Naive thymus-derived CD4-positive, alpha-beta T cell (primary cell): ENCODE data around the gene SMG5. TPM values are rescaled to one million over a fixed set of nuclear protein-coding genes. Genes with fewer than 3 reads are reported as not detected.

Source experiments
- ATAC-seq: fragments of 150-1000 bp; cut with Tn5 transposase; 2 replicates; pipeline ENCODE4 v1.10.0; 2021; ENCODE audit warnings: mild to moderate bottlenecking, moderate library complexity
- CTCF ChIA-PET: fragments of 350-600 bp; sonication (Branson Sonifier 250); formaldehyde crosslinking; loops from one replicate; lab custom pipeline; 2021; ENCODE audit warnings: antibody characterized with exemption; lab: Charles Lee
- POLR2A ChIA-PET: fragments of 350-600 bp; sonication (Branson Sonifier 250); formaldehyde crosslinking; loops from one replicate; lab custom pipeline; 2021; ENCODE audit warnings: antibody characterized with exemption, inconsistent platforms; lab: Charles Lee
- DNase-seq, 9 donors: peaks; one replicate each; pipeline versions ENCODE4 v3.0.0 to v3.0.0-alpha.2; 2020 to 2022; ENCODE audit warnings: mixed read lengths in 1 of 9
- H3K27ac ChIP-seq: one replicate; pipeline ENCODE4 v1.7.0; 2013; ENCODE audit warnings: mild to moderate bottlenecking, low read depth, low read length, moderate library complexity
- H3K27me3 ChIP-seq, 2 donors: one replicate each; pipeline ENCODE4 v1.7.0; 2013; ENCODE audit warnings: low read length in 2 of 2, mild to moderate bottlenecking in 2 of 2, moderate library complexity in 2 of 2; ENCODE audit not compliant: control insufficient read depth in 2 of 2, insufficient read depth in 2 of 2
- H3K36me3 ChIP-seq, 3 experiments: 1 replicate in 2 of 3; 2 replicates in 1 of 3; pipeline ENCODE4 v1.7.0; 2013; ENCODE audit warnings: low read length in 3 of 3, mild to moderate bottlenecking in 3 of 3, moderate library complexity in 1 of 3; ENCODE audit not compliant: insufficient read depth in 3 of 3, control insufficient read depth in 2 of 3
- H3K4me1 ChIP-seq, 2 donors: one replicate each; pipeline ENCODE4 v1.7.0; 2013; ENCODE audit warnings: low read length in 2 of 2, mild to moderate bottlenecking in 2 of 2, moderate library complexity in 1 of 2; ENCODE audit not compliant: control insufficient read depth in 2 of 2, insufficient read depth in 2 of 2
- H3K4me3 ChIP-seq: 2 replicates; pipeline ENCODE4 v1.7.0; 2013; ENCODE audit warnings: mild to moderate bottlenecking, low read length
- H3K9me3 ChIP-seq, 3 experiments: 1 replicate in 2 of 3; 2 replicates in 1 of 3; pipeline ENCODE4 v1.7.0; 2013; ENCODE audit warnings: low read length in 3 of 3; ENCODE audit not compliant: control insufficient read depth in 2 of 3
- H3K27ac Mint-ChIP-seq, 9 donors: one replicate each; pipeline ENCODE4 v1.8.0; 2020 to 2022; ENCODE audit warnings: mixed read lengths in 9 of 9, mild to moderate bottlenecking in 8 of 9, moderate library complexity in 5 of 9, inconsistent platforms in 2 of 9
- H3K27me3 Mint-ChIP-seq, 5 donors: one replicate each; pipeline ENCODE4 v1.8.0; 2021 to 2022; ENCODE audit warnings: mixed read lengths in 5 of 5, mild to moderate bottlenecking in 1 of 5
- H3K36me3 Mint-ChIP-seq, 5 donors: one replicate each; pipeline ENCODE4 v1.8.0; 2020 to 2022; ENCODE audit warnings: mixed read lengths in 5 of 5, mild to moderate bottlenecking in 3 of 5, inconsistent platforms in 1 of 5
- H3K4me1 Mint-ChIP-seq, 7 donors: one replicate each; pipeline ENCODE4 v1.8.0; 2020 to 2022; ENCODE audit warnings: mixed read lengths in 7 of 7, mild to moderate bottlenecking in 3 of 7, inconsistent platforms in 1 of 7
- H3K4me3 Mint-ChIP-seq, 10 donors: one replicate each; pipeline ENCODE4 v1.8.0; 2020 to 2022; ENCODE audit warnings: mild to moderate bottlenecking in 10 of 10, mixed read lengths in 10 of 10, moderate library complexity in 6 of 10, inconsistent platforms in 2 of 10
- H3K9me3 Mint-ChIP-seq, 11 donors: one replicate each; pipeline ENCODE4 v1.8.0; 2020 to 2022; ENCODE audit warnings: mixed read lengths in 11 of 11, mild to moderate bottlenecking in 4 of 11, inconsistent platforms in 1 of 11, moderate library complexity in 1 of 11
- intact Hi-C, 2 donors: fragments of 100-400 bp; cut with micrococcal nuclease; formaldehyde crosslinking; loops; one replicate each; pipeline ENCODE4 v1.15.1; 2023
- polyA plus RNA-seq, 2 donors: library from polyadenylated mRNA; unstranded; fragments of 300-500 nt; fragmentation: Illumina TruSeq; gene quantifications; one replicate each; pipeline ENCODE4 v1.2.3, GENCODE V29; 2021
- total RNA-seq, 6 experiments: library from RNA in 5 of 6; stranded (reverse) in 5 of 6; gene quantifications; 1 replicate in 5 of 6; 2 replicates in 1 of 6; pipeline ENCODE4 v1.2.3 and lab custom pipeline; 2021 to 2026

Gene SMG5
- total and polyA plus RNA-seq, 7 experiments from 2014 or later = 14.4 to 74.0 (median 65.7) TPM

DNA sequence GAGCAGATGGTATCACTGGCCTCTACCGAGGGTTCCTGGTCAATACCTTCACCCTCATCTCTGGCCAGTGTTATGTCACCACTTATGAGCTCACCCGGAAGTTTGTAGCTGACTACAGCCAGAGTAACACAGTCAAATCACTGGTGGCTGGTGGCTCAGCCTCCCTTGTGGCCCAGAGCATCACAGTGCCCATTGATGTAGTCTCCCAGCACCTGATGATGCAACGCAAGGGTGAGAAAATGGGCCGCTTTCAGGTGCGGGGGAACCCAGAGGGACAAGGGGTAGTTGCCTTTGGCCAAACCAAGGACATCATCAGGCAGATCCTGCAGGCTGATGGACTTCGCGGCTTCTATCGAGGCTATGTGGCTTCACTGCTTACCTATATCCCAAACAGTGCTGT lies 82.6 kb downstream of the SMG5 start:
- Mint-ChIP-seq H3K4me3 (peak overlapping the region in 2 of 10 donors; percentile 12 to 49), H3K4me1 (peaks cover 27 to 53% (median 46%) of the 10 kb centered on the region in 7 donors), H3K36me3 (peaks cover 6 to 28% (median 14%) of the 10 kb centered on the region in 5 donors), H3K27me3 (no peaks in the 10 kb centered on the region), H3K27ac (peak overlapping the region in 4 of 9 donors; percentile 6 to 89 (median 62)), H3K9me3 (no peaks in the 10 kb centered on the region)
- intact Hi-C loops = no loop called here
- H3K9me3 ChIP-seq = no peaks in the 10 kb centered on the region
- no peak for ATAC-seq
- ChIA-PET CTCF (interaction anchor here (1.5 kb wide), 1 partner anchor 25 kb away, joined by 5 read pairs; no protein-coding TSS in a partner anchor), POLR2A (interaction anchor here (4.7 kb wide), 1 partner anchor 14 kb away, joined by 30 read pairs; the partner anchor contains the start of gene PMF1)
- H3K27ac ChIP-seq = no peak overlapping the region
- DNase-seq = no peak
- no peak overlapping the region for H3K4me3 ChIP-seq
- peaks cover 6 to 44% (median 10%) of the 10 kb centered on the region in 3 experiments for H3K36me3 ChIP-seq
- peaks cover 4 to 33% of the 10 kb centered on the region in 2 donors for H3K4me1 ChIP-seq
- H3K27me3 ChIP-seq = no peaks in the 10 kb centered on the region

Other genes starting within 250 kb of the SMG5 start
- gene UBQLN4, start 229.0 kb downstream of the SMG5 start, total RNA-seq = 10 to 100 TPM; 16.2 to 37.6 (median 31.3) TPM
- 1 to 10 TPM; 6.7 to 9.9 TPM for gene UBQLN4, start 229.0 kb downstream of the SMG5 start, polyA plus RNA-seq
- 10 to 100 TPM; 13.3 to 66.1 (median 27.9) TPM for gene LAMTOR2, start 228.0 kb downstream of the SMG5 start, total RNA-seq
- 10 to 100 TPM; 90.1 to 97.9 TPM for gene LAMTOR2, start 228.0 kb downstream of the SMG5 start, polyA plus RNA-seq
- 1 to 10 TPM in 4 of 5 experiments, not detected in 1; 1.1 to 2.7 (median 2.2) TPM for gene RAB25, start 221.7 kb downstream of the SMG5 start, total RNA-seq
- 1 to 10 TPM; 1.5 to 1.8 TPM for gene RAB25, start 221.7 kb downstream of the SMG5 start, polyA plus RNA-seq
- gene MEX3A, start 200.4 kb downstream of the SMG5 start, total RNA-seq = under 1 TPM in 4 of 5 experiments, not detected in 1; 0.05 to 0.15 (median 0.13) TPM
- not detected for gene MEX3A, start 200.4 kb downstream of the SMG5 start, polyA plus RNA-seq
- 100 to 1,000 TPM in 2 of 5 experiments, 10 to 100 TPM in 1, 1 to 10 TPM in 2; 5.5 to 470 (median 18.0) TPM for gene LMNA, start 168.1 kb downstream of the SMG5 start, total RNA-seq
- under 1 TPM in 1 of 2 donors, not detected in 1; 0.20 TPM for gene LMNA, start 168.1 kb downstream of the SMG5 start, polyA plus RNA-seq
- gene SEMA4A, start 129.2 kb downstream of the SMG5 start, total RNA-seq = 10 to 100 TPM in 1 of 5 experiments, 1 to 10 TPM in 4; 1.8 to 48.6 (median 3.8) TPM
- under 1 TPM; 0.06 to 0.24 TPM for gene SEMA4A, start 129.2 kb downstream of the SMG5 start, polyA plus RNA-seq
- 10 to 100 TPM; 17.8 to 38.4 (median 19.6) TPM for gene SLC25A44, start 88.7 kb downstream of the SMG5 start, total RNA-seq
- 10 to 100 TPM in 1 of 2 donors, 1 to 10 TPM in 1; 8.3 to 21.2 TPM for gene SLC25A44, start 88.7 kb downstream of the SMG5 start, polyA plus RNA-seq
- gene PMF1, start 69.8 kb downstream of the SMG5 start, total RNA-seq = 10 to 100 TPM; 42.2 to 76.1 (median 58.2) TPM
- gene PMF1, start 69.8 kb downstream of the SMG5 start, polyA plus RNA-seq = 10 to 100 TPM; 72.4 to 81.2 TPM
- 1 to 10 TPM; 2.8 to 7.4 (median 4.9) TPM for gene BGLAP, start 40.6 kb downstream of the SMG5 start, total RNA-seq
- gene BGLAP, start 40.6 kb downstream of the SMG5 start, polyA plus RNA-seq = under 1 TPM in 1 of 2 donors, not detected in 1; 0.33 TPM
- gene PAQR6, start 34.8 kb downstream of the SMG5 start, total RNA-seq = 1 to 10 TPM; 1.4 to 6.2 (median 2.9) TPM
- under 1 TPM in 1 of 2 donors, not detected in 1; 0.22 TPM for gene PAQR6, start 34.8 kb downstream of the SMG5 start, polyA plus RNA-seq
- gene TMEM79, start 1.5 kb upstream of the SMG5 start, total RNA-seq = 10 to 100 TPM in 3 of 5 experiments, 1 to 10 TPM in 2; 4.3 to 18.6 (median 11.2) TPM
- gene TMEM79, start 1.5 kb upstream of the SMG5 start, polyA plus RNA-seq = 1 to 10 TPM; 6.5 to 9.8 TPM
- 10 to 100 TPM; 21.0 to 40.4 (median 24.5) TPM for gene GLMP, start 12.9 kb upstream of the SMG5 start, total RNA-seq
- 10 to 100 TPM; 17.6 to 19.3 TPM for gene GLMP, start 12.9 kb upstream of the SMG5 start, polyA plus RNA-seq
- not detected for gene VHLL, start 16.5 kb upstream of the SMG5 start, total RNA-seq
- gene VHLL, start 16.5 kb upstream of the SMG5 start, polyA plus RNA-seq = not detected
- gene CCT3, start 55.5 kb upstream of the SMG5 start, total RNA-seq = 100 to 1,000 TPM in 3 of 5 experiments, 10 to 100 TPM in 2; 78.0 to 282 (median 114) TPM
- 100 to 1,000 TPM; 203 to 265 TPM for gene CCT3, start 55.5 kb upstream of the SMG5 start, polyA plus RNA-seq
- gene TSACC, start 55.7 kb upstream of the SMG5 start, total RNA-seq = 1 to 10 TPM in 1 of 5 experiments, not detected in 4; 1.1 TPM
- gene TSACC, start 55.7 kb upstream of the SMG5 start, polyA plus RNA-seq = 1 to 10 TPM; 1.7 to 2.2 TPM
- gene RHBG, start 86.4 kb upstream of the SMG5 start, total RNA-seq = not detected
- gene RHBG, start 86.4 kb upstream of the SMG5 start, polyA plus RNA-seq = not detected
- 100 to 1,000 TPM in 2 of 5 experiments, 10 to 100 TPM in 3; 48.1 to 190 (median 67.7) TPM for gene MEF2D, start 217.9 kb upstream of the SMG5 start, total RNA-seq
- gene MEF2D, start 217.9 kb upstream of the SMG5 start, polyA plus RNA-seq = 10 to 100 TPM in 1 of 2 donors, 1 to 10 TPM in 1; 4.5 to 10.0 TPM